Ascending aorta (tissue), 2 donors: Measurements from ENCODE around the gene JADE1. TPM values are rescaled to one million over a fixed set of nuclear protein-coding genes. Genes with fewer than 3 reads are reported as not detected.

Source experiments
- DNase-seq, 2 donors: peaks; one replicate each; pipeline ENCODE4 v3.0.0-alpha.2; 2019; ENCODE audit warnings: low spot score in 2 of 2
- H3K27ac ChIP-seq, 2 donors: fragments of 200-600 bp; sonication (generic); one replicate each; pipeline ENCODE4 v1.5.1; 2016 to 2017; ENCODE audit warnings: mild to moderate bottlenecking in 1 of 2
- H3K27me3 ChIP-seq: fragments of 200-600 bp; sonication (generic); one replicate; pipeline ENCODE4 v1.5.1; 2017
- H3K36me3 ChIP-seq, 2 donors: fragments of 200-600 bp; sonication (generic); one replicate each; pipeline ENCODE4 v1.5.1; 2016
- H3K4me1 ChIP-seq, 2 donors: fragments of 200-600 bp; sonication (generic); one replicate each; pipeline ENCODE4 v1.5.1; 2016 to 2017; ENCODE audit warnings: mild to moderate bottlenecking in 1 of 2
- H3K4me3 ChIP-seq, 2 donors: fragments of 200-600 bp; sonication (generic); one replicate each; pipeline ENCODE4 v1.5.1; 2016 to 2017; ENCODE audit warnings: mild to moderate bottlenecking in 1 of 2
- H3K9me3 ChIP-seq, 2 donors: fragments of 200-600 bp; sonication (generic); one replicate each; pipeline ENCODE4 v1.5.1; 2016
- intact Hi-C: fragments of 100-400 bp; cut with DNase I; formaldehyde crosslinking; loops from one replicate; pipeline ENCODE4 v1.15.1; 2023
- total RNA-seq: library from RNA; depleted of rRNA; stranded (reverse); fragments of >200 nt; gene quantifications from one replicate; pipeline ENCODE4 v1.1.0, GENCODE V29; 2016
- TF ChIP-seq, protein P1 (sequence below), 3 experiments: fragments of 200-600 bp in 2 of 3; fragments of 450-650 bp in 1 of 3; sonication (generic) in 2 of 3; IDR thresholded peaks; one replicate each; pipeline ENCODE4 v1.5.1; 2016 to 2019; ENCODE audit warnings: antibody characterized with exemption in 3 of 3, mild to moderate bottlenecking in 1 of 3, moderate library complexity in 1 of 3

Gene JADE1
- total RNA-seq, 1 donor from 2014 or later, result 33.8 TPM

DNA sequence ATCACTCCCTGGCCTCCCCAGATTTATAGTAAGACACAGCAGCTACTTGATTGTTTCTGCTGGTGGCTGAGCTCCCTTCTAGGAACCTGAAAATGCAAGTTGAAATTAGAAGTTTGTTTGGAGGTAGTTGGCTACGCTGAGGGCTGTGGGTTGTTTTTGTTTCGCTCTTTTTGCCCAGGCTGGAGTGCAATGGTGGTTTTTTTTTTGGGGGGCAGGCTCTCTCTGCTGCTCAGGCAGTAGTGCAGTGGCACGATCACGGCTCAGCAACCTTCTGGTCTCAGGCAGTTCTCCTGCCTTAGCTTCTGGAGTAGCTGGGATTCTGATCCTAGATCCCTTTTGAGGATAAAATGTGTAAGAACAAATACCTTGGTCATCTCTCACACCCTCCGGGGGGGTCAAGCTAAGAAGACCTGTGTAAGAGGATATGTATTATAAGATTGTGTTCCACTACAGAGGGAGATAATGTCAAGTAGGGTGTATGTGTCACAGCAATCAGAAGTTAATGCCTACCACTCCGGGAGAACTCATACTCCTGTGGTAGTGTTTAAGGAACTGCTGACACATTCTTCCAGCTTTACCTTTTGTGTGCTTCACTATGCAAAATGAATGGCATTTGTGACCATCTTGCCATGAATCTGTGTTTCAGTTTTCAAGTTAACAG lies 9.7 kb downstream of the JADE1 start:
- no peaks in the 10 kb centered on the region for H3K9me3 ChIP-seq
- no peaks in the 10 kb centered on the region for H3K27me3 ChIP-seq
- no peaks in the 10 kb centered on the region for H3K36me3 ChIP-seq
- peaks cover 0 to 6% of the 10 kb centered on the region in 2 donors for H3K4me1 ChIP-seq
- TF ChIP-seq, protein P1, sequence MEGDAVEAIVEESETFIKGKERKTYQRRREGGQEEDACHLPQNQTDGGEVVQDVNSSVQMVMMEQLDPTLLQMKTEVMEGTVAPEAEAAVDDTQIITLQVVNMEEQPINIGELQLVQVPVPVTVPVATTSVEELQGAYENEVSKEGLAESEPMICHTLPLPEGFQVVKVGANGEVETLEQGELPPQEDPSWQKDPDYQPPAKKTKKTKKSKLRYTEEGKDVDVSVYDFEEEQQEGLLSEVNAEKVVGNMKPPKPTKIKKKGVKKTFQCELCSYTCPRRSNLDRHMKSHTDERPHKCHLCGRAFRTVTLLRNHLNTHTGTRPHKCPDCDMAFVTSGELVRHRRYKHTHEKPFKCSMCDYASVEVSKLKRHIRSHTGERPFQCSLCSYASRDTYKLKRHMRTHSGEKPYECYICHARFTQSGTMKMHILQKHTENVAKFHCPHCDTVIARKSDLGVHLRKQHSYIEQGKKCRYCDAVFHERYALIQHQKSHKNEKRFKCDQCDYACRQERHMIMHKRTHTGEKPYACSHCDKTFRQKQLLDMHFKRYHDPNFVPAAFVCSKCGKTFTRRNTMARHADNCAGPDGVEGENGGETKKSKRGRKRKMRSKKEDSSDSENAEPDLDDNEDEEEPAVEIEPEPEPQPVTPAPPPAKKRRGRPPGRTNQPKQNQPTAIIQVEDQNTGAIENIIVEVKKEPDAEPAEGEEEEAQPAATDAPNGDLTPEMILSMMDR (IDR thresholded peaks at IDR 0.05), result no peak
- intact Hi-C loops, result loop anchor here (10.0 kb wide), 1 partner anchor 854 kb away; the partner anchor contains the start of genes ABHD18 and MFSD8
- no peak for DNase-seq
- no peak overlapping the region for H3K27ac ChIP-seq
- H3K4me3 ChIP-seq, result no peak overlapping the region

GRCh38 chr4:128820671-128821070 lies 11.2 kb downstream of the JADE1 start:
- Histone ChIP-seq H3K4me1 (peaks cover 0 to 8% of the 10 kb centered on the region in 2 donors), H3K27me3 (no peaks in the 10 kb centered on the region), H3K9me3 (no peaks in the 10 kb centered on the region), H3K27ac (no peak overlapping the region), H3K4me3 (no peak overlapping the region), H3K36me3 (no peaks in the 10 kb centered on the region)
- TF ChIP-seq, protein P1 (IDR thresholded peaks at IDR 0.05), result no peak
- intact Hi-C loops, result loop anchor here (1.0 kb wide), 1 partner anchor 8 kb away; no protein-coding TSS in a partner anchor
- no peak for DNase-seq

GRCh38 chr4:128821151-128821550 lies 11.7 kb downstream of the JADE1 start:
- Histone ChIP-seq H3K4me1 (peaks cover 0 to 12% of the 10 kb centered on the region in 2 donors), H3K27me3 (no peaks in the 10 kb centered on the region), H3K36me3 (no peaks in the 10 kb centered on the region), H3K4me3 (no peak overlapping the region), H3K27ac (no peak overlapping the region), H3K9me3 (no peaks in the 10 kb centered on the region)
- TF ChIP-seq, protein P1 (IDR thresholded peaks at IDR 0.05), result no peak
- intact Hi-C loops, result no loop called here
- no peak for DNase-seq

DNA sequence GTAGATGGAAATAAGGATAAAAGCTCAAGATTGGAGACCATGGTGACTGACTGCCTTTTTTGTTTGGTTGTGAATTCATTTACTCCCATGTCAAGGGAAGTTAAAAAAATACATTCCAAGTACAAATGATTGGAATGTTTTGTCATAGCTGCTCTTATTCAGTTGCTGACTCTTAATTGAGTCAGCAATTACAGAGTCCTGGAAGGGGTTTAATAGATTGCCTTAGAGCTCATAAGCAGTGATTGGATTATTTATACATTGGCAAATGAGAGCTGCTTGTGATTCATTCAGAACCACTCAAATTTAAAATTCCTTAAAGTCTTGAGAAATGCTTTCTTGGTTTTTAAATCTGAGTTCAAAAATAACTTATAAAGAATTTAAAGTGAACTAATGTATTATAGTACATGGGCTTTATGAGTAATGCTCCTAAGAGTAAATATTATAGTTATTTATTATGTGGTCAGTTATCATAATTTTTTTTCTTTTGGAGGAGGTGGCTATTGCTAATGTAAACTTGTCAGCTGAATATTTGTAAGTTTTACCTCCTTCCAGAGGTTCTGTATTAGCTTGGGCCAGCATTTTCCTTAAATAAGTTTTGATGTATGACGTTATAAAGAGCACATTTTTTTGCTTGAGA lies 13.6 kb downstream of the JADE1 start:
- DNase-seq, result no peak
- TF ChIP-seq, protein P1 (IDR thresholded peaks at IDR 0.05), result no peak
- Histone ChIP-seq H3K9me3 (no peaks in the 10 kb centered on the region), H3K36me3 (no peaks in the 10 kb centered on the region), H3K4me3 (no peak overlapping the region), H3K27me3 (no peaks in the 10 kb centered on the region), H3K27ac (no peak overlapping the region), H3K4me1 (peaks cover 0 to 17% of the 10 kb centered on the region in 2 donors)
- intact Hi-C loops, result no loop called here

DNA sequence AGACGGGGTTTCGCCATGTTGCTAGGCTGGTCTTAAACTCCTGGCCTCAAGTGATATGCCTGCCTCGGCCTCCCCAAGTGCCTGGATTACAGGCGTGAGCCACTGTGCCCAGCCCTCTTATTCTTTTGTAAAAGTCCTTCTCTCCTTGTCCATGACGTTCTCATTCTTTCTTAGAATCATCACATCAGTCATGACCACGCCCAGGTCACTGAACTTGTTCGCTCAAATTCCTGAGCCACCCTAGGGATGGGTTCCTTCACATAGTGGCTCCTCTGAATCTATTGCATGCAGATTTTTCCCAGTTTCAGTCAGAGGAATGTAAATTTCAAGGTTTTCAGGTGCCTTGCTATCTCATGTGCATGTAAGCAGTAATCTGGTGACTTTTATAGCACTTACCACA lies 15.7 kb downstream of the JADE1 start:
- H3K27me3 ChIP-seq, result no peaks in the 10 kb centered on the region
- intact Hi-C loops, result no loop called here
- H3K36me3 ChIP-seq, result no peaks in the 10 kb centered on the region
- no peak overlapping the region for H3K27ac ChIP-seq
- H3K9me3 ChIP-seq, result no peaks in the 10 kb centered on the region
- peaks cover 0 to 17% of the 10 kb centered on the region in 2 donors for H3K4me1 ChIP-seq
- TF ChIP-seq, protein P1 (IDR thresholded peaks at IDR 0.05), result no peak
- H3K4me3 ChIP-seq, result no peak overlapping the region
- no peak for DNase-seq
